ENCODE measurements around the gene BTBD19. TPM values are rescaled to one million over a fixed set of nuclear protein-coding genes. Genes with fewer than 3 reads are reported as not detected.

Gene BTBD19
- total RNA-seq, 1 experiment from 2014 or later: 1.6 TPM

DNA sequence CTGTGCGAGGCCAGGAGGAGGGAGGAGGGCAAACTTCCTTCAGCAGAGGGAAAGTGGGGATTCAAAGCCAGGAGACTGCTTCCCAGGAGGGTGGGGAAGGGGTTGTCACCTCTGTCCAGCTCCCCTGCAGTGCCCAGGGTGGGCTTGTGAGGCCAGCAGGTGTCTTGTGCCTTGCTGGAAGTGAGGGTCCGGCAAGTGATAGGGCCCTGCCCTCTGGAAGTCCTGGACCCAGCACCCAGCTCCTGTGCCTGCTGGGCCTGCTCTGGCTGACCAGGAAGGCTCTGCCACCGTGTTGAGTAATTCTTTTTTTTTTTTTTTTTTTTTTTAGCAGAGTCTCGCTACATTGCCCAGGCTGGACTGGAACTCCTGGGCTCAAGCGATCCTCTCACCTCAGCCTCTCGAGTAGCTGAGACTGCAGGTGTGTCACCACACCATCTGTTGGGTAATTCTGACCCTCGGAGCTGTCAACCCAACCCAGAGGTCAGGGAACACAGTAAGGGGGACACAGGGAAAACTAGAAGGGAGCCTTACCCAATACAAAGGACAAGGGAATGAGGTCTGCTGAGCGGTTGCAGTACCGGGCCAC lies 21.4 kb upstream of the BTBD19 start:
- Mint-ChIP-seq H3K4me1 (ENCODE audit: low read depth, unreplicated experiment) (no peaks in the 10 kb centered on the region), H3K9me3 (ENCODE audit: unreplicated experiment) (no peaks in the 10 kb centered on the region), H3K4me3 (ENCODE audit: unreplicated experiment) (no peak overlapping the region), H3K27ac (ENCODE audit: unreplicated experiment) (no peak overlapping the region), H3K27me3 (ENCODE audit: insufficient read depth, unreplicated experiment) (no peaks in the 10 kb centered on the region), H3K36me3 (ENCODE audit: insufficient read depth, unreplicated experiment) (peaks cover 10% of the 10 kb centered on the region)
- DNase-seq: no peak
- H3K4me3 ChIP-seq (ENCODE audit: low read depth, low read length): no peak overlapping the region
- H3K4me1 ChIP-seq: no peaks in the 10 kb centered on the region
- H3K9me3 ChIP-seq: no peaks in the 10 kb centered on the region
- BruUV-seq (replicated peaks): no TSS peak
- no peaks in the 10 kb centered on the region for H3K36me3 ChIP-seq (ENCODE audit: control insufficient read depth, insufficient read depth, low read length)
- TF ChIP-seq, protein P1, sequence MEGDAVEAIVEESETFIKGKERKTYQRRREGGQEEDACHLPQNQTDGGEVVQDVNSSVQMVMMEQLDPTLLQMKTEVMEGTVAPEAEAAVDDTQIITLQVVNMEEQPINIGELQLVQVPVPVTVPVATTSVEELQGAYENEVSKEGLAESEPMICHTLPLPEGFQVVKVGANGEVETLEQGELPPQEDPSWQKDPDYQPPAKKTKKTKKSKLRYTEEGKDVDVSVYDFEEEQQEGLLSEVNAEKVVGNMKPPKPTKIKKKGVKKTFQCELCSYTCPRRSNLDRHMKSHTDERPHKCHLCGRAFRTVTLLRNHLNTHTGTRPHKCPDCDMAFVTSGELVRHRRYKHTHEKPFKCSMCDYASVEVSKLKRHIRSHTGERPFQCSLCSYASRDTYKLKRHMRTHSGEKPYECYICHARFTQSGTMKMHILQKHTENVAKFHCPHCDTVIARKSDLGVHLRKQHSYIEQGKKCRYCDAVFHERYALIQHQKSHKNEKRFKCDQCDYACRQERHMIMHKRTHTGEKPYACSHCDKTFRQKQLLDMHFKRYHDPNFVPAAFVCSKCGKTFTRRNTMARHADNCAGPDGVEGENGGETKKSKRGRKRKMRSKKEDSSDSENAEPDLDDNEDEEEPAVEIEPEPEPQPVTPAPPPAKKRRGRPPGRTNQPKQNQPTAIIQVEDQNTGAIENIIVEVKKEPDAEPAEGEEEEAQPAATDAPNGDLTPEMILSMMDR (IDR thresholded peaks at IDR 0.05; ENCODE audit: insufficient read depth in 1 of 2, low read depth in 1 of 2, low read length in 1 of 2, severe bottlenecking in 1 of 2, unreplicated experiment in 1 of 2): no peak
- ChIA-PET CTCF (no interaction called here), POLR2A (interaction anchor here (0.5 to 0.6 kb wide), 2 partner anchors 11 to 516 kb away, joined by 3 to 8 read pairs; partner anchors contain the start of gene RPS8)
- H3K27me3 ChIP-seq (replicated peaks; ENCODE audit: control insufficient read depth, insufficient read depth, low read length): no peaks in the 10 kb centered on the region
- intact Hi-C loops (cut with micrococcal nuclease; ENCODE audit: unreplicated experiment): no loop called here

DNA sequence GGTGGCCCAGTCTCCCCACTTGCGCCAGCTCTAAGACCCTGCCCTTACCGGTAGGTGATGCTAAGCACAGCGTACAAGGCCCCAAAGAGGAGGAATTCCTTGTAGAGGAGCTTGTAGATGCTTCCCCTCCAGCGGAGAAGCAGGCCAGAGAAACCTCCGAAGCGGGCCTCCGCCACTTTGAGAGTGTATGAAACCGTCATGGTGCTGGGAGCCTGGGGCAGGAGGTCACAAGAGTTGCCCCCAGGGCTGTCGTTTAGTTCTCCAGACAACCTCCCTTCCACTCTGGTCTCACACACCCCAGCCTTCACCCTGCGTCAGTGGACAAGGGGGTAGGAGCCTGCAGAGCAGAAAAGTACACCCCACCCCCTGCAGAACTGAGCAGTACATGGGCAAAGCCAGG lies 20.8 kb upstream of the BTBD19 start:
- ChIA-PET CTCF (no interaction called here), POLR2A (no interaction called here)
- no peaks in the 10 kb centered on the region for H3K4me1 ChIP-seq
- H3K4me3 Mint-ChIP-seq (ENCODE audit: unreplicated experiment): no peak overlapping the region
- H3K36me3 Mint-ChIP-seq (ENCODE audit: insufficient read depth, unreplicated experiment): peaks cover 5% of the 10 kb centered on the region
- TF ChIP-seq, protein P1 (IDR thresholded peaks at IDR 0.05; ENCODE audit: insufficient read depth in 1 of 2, low read depth in 1 of 2, low read length in 1 of 2, severe bottlenecking in 1 of 2, unreplicated experiment in 1 of 2): no peak
- BruUV-seq (replicated peaks): no TSS peak
- no peak overlapping the region for H3K27ac Mint-ChIP-seq (ENCODE audit: unreplicated experiment)
- no peak overlapping the region for H3K4me3 ChIP-seq (ENCODE audit: low read depth, low read length)
- peaks cover under 1% of the 10 kb centered on the region for H3K4me1 Mint-ChIP-seq (ENCODE audit: low read depth, unreplicated experiment)
- no peaks in the 10 kb centered on the region for H3K9me3 ChIP-seq
- DNase-seq: no peak
- intact Hi-C loops (cut with micrococcal nuclease; ENCODE audit: unreplicated experiment): no loop called here
- no peaks in the 10 kb centered on the region for H3K27me3 ChIP-seq (replicated peaks; ENCODE audit: control insufficient read depth, insufficient read depth, low read length)
- no peaks in the 10 kb centered on the region for H3K9me3 Mint-ChIP-seq (ENCODE audit: unreplicated experiment)
- H3K27me3 Mint-ChIP-seq (ENCODE audit: insufficient read depth, unreplicated experiment): no peaks in the 10 kb centered on the region
- H3K36me3 ChIP-seq (ENCODE audit: control insufficient read depth, insufficient read depth, low read length): no peaks in the 10 kb centered on the region

DNA sequence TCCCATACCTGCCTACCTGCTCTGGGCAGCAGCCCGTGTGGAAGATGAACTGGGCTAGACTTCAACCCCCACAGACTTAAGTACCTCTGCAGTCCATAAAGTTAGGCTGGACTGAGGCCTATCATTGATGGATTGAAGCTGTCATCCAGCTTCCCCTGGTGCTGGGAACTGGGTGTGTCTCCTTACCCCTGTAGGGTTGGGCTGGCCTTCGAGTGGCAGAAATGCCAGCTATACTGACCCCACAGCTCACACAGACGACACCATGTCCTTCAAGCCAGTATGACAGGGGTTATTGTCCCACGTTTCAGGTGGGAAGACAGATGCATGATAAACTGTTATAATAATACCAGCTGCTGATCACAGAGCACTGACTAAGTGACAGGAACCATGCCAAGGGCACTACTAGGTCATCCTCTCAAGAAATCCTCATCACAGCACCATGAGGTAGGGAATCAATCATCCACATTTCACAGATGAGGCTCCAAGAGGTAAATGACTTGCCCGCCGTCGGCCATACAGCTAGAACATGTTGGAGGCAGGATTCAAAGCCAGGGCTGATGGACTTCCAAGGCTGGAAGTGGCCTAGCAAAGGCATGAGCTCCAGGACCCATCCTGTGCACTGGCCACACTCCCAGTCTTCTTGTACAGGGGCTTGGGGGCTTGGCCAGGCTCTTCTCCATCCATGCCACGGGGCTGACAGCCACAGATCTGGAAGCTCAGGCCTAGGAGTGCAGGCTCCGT lies 20.0 kb upstream of the BTBD19 start, which contains the start of gene BEST4:
Gene BEST4, minus strand, starts transcription at position 51 of the 741 bp plus-strand sequence. CDS start 465 bp downstream, outside the sequence.
- Mint-ChIP-seq H3K27ac (ENCODE audit: unreplicated experiment) (no peak within 1 kb of the TSS), H3K9me3 (ENCODE audit: unreplicated experiment) (no peaks in the 10 kb centered on the region), H3K36me3 (ENCODE audit: insufficient read depth, unreplicated experiment) (no peaks in the 10 kb centered on the region), H3K4me1 (ENCODE audit: low read depth, unreplicated experiment) (peaks cover 9% of the 10 kb centered on the region), H3K4me3 (ENCODE audit: unreplicated experiment) (no peak within 1 kb of the TSS), H3K27me3 (ENCODE audit: insufficient read depth, unreplicated experiment) (no peaks in the 10 kb centered on the region)
- Histone ChIP-seq H3K4me1 (0 out of 2 replicates have a peak, but pooled peaks cover 1% of the 10 kb centered on the region), H3K9me3 (no peaks in the 10 kb centered on the region), H3K4me3 (ENCODE audit: low read depth, low read length) (no peak within 1 kb of the TSS), H3K27me3 (replicated peaks; ENCODE audit: control insufficient read depth, insufficient read depth, low read length) (no peaks in the 10 kb centered on the region), H3K36me3 (ENCODE audit: control insufficient read depth, insufficient read depth, low read length) (no peaks in the 10 kb centered on the region)
- BruUV-seq (replicated peaks): no TSS peak
- CTCF ChIA-PET: interaction anchor here (0.6 to 1.8 kb wide), 2 partner anchors 35 to 42 kb away, joined by 3 to 4 read pairs; no protein-coding TSS in a partner anchor
- no peak for DNase-seq
- intact Hi-C loops (cut with micrococcal nuclease; ENCODE audit: unreplicated experiment): no loop called here
- POLR2A ChIA-PET: no interaction called here
- TF ChIP-seq, protein P1 (IDR thresholded peaks at IDR 0.05; ENCODE audit: insufficient read depth in 1 of 2, low read depth in 1 of 2, low read length in 1 of 2, severe bottlenecking in 1 of 2, unreplicated experiment in 1 of 2): no peak

All from Caco-2 (cell line).